Measurements from ENCODE around the gene FEZ2.

DNA sequence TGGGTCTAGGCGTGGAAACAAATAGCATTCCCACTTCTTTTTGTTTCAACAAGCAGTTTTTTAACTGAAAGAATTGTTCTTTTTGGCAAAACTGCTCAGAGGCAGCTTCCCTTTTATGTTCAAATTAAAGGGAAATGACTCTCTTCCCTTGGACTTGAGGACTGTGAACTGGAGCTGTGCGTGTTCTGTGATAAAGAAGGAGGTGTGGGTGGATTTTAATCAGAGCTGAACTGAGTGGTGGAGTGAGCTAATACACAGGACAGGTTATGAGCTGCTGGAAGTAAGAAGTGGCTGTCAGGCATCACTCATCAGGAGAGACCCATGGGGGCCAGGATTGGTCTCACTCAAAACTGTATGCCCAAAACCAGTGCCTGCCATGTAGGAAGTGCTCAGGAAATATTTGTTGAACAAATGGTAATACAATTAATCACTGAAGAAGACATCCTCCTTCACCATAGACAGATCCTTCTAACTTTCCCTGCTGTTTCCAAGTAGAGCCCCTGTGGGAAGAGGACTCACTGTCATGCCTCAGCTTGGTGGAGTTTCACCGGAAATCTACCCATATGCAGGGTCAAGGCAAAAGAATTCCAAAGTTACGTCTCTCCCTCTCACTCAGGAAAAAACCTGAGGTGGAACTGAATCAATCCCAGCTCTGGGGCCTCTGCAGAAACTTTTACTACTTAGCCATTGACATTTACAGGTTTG, 55.9 kb downstream of the FEZ2 start:
- no peak for TF ChIP-seq POLR2A (IDR thresholded peaks at IDR 0.05)
- TF ChIP-seq, protein P1, sequence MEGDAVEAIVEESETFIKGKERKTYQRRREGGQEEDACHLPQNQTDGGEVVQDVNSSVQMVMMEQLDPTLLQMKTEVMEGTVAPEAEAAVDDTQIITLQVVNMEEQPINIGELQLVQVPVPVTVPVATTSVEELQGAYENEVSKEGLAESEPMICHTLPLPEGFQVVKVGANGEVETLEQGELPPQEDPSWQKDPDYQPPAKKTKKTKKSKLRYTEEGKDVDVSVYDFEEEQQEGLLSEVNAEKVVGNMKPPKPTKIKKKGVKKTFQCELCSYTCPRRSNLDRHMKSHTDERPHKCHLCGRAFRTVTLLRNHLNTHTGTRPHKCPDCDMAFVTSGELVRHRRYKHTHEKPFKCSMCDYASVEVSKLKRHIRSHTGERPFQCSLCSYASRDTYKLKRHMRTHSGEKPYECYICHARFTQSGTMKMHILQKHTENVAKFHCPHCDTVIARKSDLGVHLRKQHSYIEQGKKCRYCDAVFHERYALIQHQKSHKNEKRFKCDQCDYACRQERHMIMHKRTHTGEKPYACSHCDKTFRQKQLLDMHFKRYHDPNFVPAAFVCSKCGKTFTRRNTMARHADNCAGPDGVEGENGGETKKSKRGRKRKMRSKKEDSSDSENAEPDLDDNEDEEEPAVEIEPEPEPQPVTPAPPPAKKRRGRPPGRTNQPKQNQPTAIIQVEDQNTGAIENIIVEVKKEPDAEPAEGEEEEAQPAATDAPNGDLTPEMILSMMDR (IDR thresholded peaks at IDR 0.05), result no peak
